ENCODE measurements around the gene NEGR1. TPM values are rescaled to one million over a fixed set of nuclear protein-coding genes. Genes with fewer than 3 reads are reported as not detected.

NEGR1 gene
- total and polyA plus RNA-seq, 2 donors (not counting 3 experiments of a cell fraction or from before 2014, with no cell fraction given) = 6.8 to 21.8 TPM

- intact Hi-C loops (cut with micrococcal nuclease) (no loop called here), dilution Hi-C loops (cut with MboI; ENCODE audit: extremely low pct_ligation_motif_present, low sequenced_read_pairs) (no loop called here)
- Histone ChIP-seq H3K79me2 (ENCODE audit: control insufficient read depth, insufficient read depth, low read length) (no peaks in the 10 kb centered on the region), H4K20me1 (replicated peaks; ENCODE audit: control insufficient read depth, extremely low read depth, insufficient read depth, low read length) (no peaks in the 10 kb centered on the region), H3K9me3 (replicated peaks; ENCODE audit: control insufficient read depth, insufficient read depth, low read length) (no peaks in the 10 kb centered on the region), H2AFZ (ENCODE audit: low read depth, low read length) (no peak overlapping the region), H3K27me3 (ENCODE audit: control insufficient read depth in 2 of 2, insufficient read depth in 2 of 2, low read length in 2 of 2) (no peaks in the 10 kb centered on the region), H3K4me1 (ENCODE audit: control insufficient read depth, extremely low read depth, insufficient read depth, low read length) (no peaks in the 10 kb centered on the region), H3K27ac (ENCODE audit: insufficient read depth, low read depth, low read length) (no peak overlapping the region), H3K4me2 (ENCODE audit: insufficient read depth, low read length) (no peak overlapping the region), H3K9me1 (replicated peaks; ENCODE audit: control insufficient read depth, extremely low read depth, insufficient read depth, low read length) (no peaks in the 10 kb centered on the region), H3K9ac (replicated peaks; ENCODE audit: extremely low read depth, insufficient read depth, low read length) (no peak overlapping the region), H3K36me3 (ENCODE audit: control insufficient read depth in 2 of 2, extremely low read depth in 1 of 2, insufficient read depth in 2 of 2, low read length in 2 of 2) (no peaks in the 10 kb centered on the region), H3K4me3 (replicated peaks in 1 of 3; ENCODE audit: insufficient read depth in 1 of 3, low read depth in 1 of 3, low read length in 3 of 3) (no peak overlapping the region)
- BruUV-seq (replicated peaks) = no TSS peak
- FAIRE-seq (no peak), DNase-seq (ENCODE audit: low read depth, low spot score) (no peak)
- ChIA-PET CTCF (interaction anchor here (0.9 kb wide), 1 partner anchor 9 kb away, joined by 3 read pairs; no protein-coding TSS in a partner anchor), POLR2A (no interaction called here)
- TF ChIP-seq EZH2 (IDR thresholded peaks at IDR 0.05; ENCODE audit: borderline replicate concordance, low read depth, low read length, severe bottlenecking) (no peak), POLR2AphosphoS5 (IDR thresholded peaks at IDR 0.05; ENCODE audit: insufficient read depth, low read depth, low read length) (no peak), MYC (IDR thresholded peaks at IDR 0.05; ENCODE audit: low read depth, low read length) (no peak), JUN (IDR thresholded peaks at IDR 0.05; ENCODE audit: borderline replicate concordance, insufficient read depth, insufficient read length, low read depth) (no peak), GATA2 (IDR thresholded peaks at IDR 0.05; ENCODE audit: insufficient read depth, insufficient read length, low read depth, low read length) (no peak), FOS (IDR thresholded peaks at IDR 0.05; ENCODE audit: borderline replicate concordance, insufficient read depth, low read length) (no peak), POLR2A (IDR thresholded peaks at IDR 0.05; ENCODE audit: low read depth, low read length) (no peak), CTCF (IDR thresholded peaks at IDR 0.05; ENCODE audit: extremely low read depth in 1 of 2, insufficient read depth in 1 of 2, low read depth in 1 of 2, low read length in 2 of 2) (no peak)
- TF ChIP-seq, protein P1, sequence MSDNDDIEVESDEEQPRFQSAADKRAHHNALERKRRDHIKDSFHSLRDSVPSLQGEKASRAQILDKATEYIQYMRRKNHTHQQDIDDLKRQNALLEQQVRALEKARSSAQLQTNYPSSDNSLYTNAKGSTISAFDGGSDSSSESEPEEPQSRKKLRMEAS (IDR thresholded peaks at IDR 0.05; ENCODE audit: insufficient read depth, insufficient read length) = no peak
Measured at GRCh38 chr1:71783071-71783470, 499.3 kb downstream of the NEGR1 start.
